ENCODE results near the gene EFHD1. TPM values are rescaled to one million over a fixed set of nuclear protein-coding genes. Genes with fewer than 3 reads are reported as not detected.

Gene EFHD1, protein sequence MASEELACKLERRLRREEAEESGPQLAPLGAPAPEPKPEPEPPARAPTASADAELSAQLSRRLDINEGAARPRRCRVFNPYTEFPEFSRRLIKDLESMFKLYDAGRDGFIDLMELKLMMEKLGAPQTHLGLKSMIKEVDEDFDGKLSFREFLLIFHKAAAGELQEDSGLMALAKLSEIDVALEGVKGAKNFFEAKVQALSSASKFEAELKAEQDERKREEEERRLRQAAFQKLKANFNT
- not detected in 2 replicates for total RNA-seq

DNA sequence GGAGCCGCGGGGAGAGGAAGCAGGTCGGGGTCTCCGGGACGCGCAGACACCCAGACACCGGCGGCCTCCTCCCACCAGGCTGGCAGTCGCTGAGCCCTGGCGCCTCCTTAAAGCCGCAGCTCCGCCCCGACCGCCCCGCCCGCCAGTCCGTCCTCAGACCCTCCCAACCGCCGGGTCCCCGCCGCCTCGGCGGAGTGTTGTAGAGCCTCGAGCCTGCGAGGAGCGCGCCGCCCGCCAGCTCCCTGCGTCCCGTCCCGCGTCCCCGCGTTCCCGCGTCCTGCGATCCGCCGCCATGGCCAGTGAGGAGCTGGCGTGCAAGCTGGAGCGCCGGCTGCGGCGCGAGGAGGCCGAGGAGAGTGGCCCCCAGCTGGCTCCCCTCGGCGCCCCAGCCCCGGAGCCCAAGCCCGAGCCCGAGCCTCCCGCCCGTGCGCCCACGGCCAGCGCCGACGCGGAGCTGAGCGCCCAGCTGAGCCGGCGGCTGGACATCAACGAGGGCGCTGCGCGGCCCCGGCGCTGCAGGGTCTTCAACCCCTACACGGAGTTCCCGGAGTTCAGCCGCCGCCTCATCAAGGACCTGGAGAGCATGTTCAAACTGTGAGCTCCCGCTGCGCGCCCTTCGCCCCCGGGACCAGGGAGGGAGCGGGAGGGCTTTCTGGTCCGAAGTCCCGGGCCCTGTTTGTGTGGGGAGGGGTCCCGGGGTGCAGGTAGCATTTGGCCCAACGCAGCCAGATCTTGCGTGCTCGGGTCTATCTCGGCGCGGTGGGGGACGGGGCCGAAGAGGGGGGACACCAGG lies at the start of gene EFHD1:
Gene EFHD1, plus strand, starts transcription at position 192 of the 793 bp plus-strand sequence. Its CDS starts 101 bp downstream, at position 293.

DNA sequence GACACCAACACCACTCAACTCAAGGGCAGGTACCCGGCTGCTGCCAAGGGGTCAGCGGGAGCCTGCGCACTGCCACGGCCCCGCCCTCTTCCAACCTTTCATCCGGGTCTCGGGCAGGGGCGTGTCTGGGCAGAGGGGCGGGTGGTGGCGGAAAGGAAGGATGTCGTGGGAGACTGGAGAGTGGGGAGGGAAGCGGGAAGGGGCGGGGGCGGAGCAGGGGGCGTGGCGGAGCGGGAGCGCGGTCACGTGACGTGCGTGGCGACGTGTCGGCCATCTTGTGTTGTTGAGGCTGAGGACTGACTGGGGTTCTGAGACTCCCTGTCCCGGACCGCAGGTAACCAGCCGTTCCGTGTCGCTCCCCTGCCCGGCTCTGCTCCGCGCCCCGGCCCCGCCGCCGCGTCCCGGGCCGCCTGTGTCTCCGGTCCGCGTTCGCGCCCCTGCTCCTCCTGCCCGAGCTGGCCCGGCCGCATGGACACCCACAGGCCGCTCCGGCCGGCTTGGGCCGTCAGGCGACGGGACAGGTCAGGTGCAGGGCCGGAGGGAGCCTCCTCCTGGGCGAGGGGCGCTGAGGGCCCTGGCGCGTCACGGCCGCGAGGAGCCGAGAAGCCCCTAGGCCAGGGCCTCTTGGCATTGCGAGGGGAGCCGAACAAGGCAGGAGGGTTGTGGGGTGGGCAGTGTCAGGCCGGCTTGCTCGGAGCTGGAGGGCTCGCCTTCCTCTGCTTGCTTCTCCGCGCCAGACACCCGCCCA lies 63.8 kb downstream of the EFHD1 start, which contains the start of gene GIGYF2:
Gene GIGYF2, plus strand, starts transcription at position 273 of the 748 bp plus-strand sequence. CDS start 37,867 bp downstream, outside the sequence.

Other genes with a start within 250 kb of the EFHD1 start
- not detected in 2 replicates for gene ALPG, start 226.8 kb upstream of the EFHD1 start, total RNA-seq
- gene ALPI, start 177.5 kb upstream of the EFHD1 start, total RNA-seq: not detected in 2 replicates
- not detected in 2 replicates for gene ECEL1, start 145.8 kb upstream of the EFHD1 start, total RNA-seq
- gene PRSS56, start 113.2 kb upstream of the EFHD1 start, total RNA-seq: not detected in 2 replicates
- gene CHRND, start 107.4 kb upstream of the EFHD1 start, total RNA-seq: not detected in 2 replicates
- not detected in 2 replicates for gene CHRNG, start 93.9 kb upstream of the EFHD1 start, total RNA-seq
- 0.70 and 1.9 TPM in 2 replicates for gene TIGD1, start 83.0 kb upstream of the EFHD1 start, total RNA-seq
- 65.3 and 82.2 TPM in 2 replicates for gene EIF4E2, start 82.9 kb upstream of the EFHD1 start, total RNA-seq
- gene GIGYF2, start 63.7 kb downstream of the EFHD1 start, total RNA-seq: 22.8 and 26.4 TPM in 2 replicates
- not detected in 2 replicates for gene KCNJ13, start 143.0 kb downstream of the EFHD1 start, total RNA-seq
- 0.04 and 1.2 TPM in 2 replicates for gene SNORC, start 236.7 kb downstream of the EFHD1 start, total RNA-seq